Keratinocyte (primary cell): ENCODE results near the gene STRN. TPM values are rescaled to one million over a fixed set of nuclear protein-coding genes. Genes with fewer than 3 reads are reported as not detected.
A peak's percentile ranks its signal among the peaks of the same experiment; 100 is the strongest.

Experiments
- DNase-seq: peaks from one replicate; pipeline ENCODE4 v3.0.0-alpha.2; 2011; ENCODE audit warnings: low read depth, missing footprints, low spot score
- FAIRE-seq: peaks from 2 replicates; lab custom pipeline; 2011; peaks lifted over from hg19 to GRCh38; lab: Jason Lieb, UNC
- H2AFZ ChIP-seq: 2 replicates; pipeline ENCODE4 v1.6.0; 2012; ENCODE audit warnings: low read length, control low read depth, inconsistent platforms; ENCODE audit not compliant: control insufficient read depth
- H3K27ac ChIP-seq: 2 replicates; pipeline ENCODE4 v1.5.1; 2011; ENCODE audit warnings: low read length; ENCODE audit not compliant: control insufficient read depth, insufficient read depth
- H3K27me3 ChIP-seq: 3 replicates; pipeline ENCODE4 v1.6.0; 2011; ENCODE audit warnings: low read length; ENCODE audit not compliant: control insufficient read depth, insufficient read depth; ENCODE audit errors: extremely low read depth
- H3K36me3 ChIP-seq, 2 experiments: 2 replicates in 1 of 2; 3 replicates in 1 of 2; pipeline ENCODE4 v1.5.1; 2011; ENCODE audit warnings: low read length in 2 of 2, mild to moderate bottlenecking in 1 of 2; ENCODE audit not compliant: control insufficient read depth in 2 of 2, insufficient read depth in 2 of 2; ENCODE audit errors: extremely low read depth in 1 of 2
- H3K4me1 ChIP-seq: 3 replicates; pipeline ENCODE4 v1.5.1; 2011; ENCODE audit warnings: low read length; ENCODE audit not compliant: control insufficient read depth, insufficient read depth; ENCODE audit errors: extremely low read depth
- H3K4me2 ChIP-seq: 3 replicates; pipeline ENCODE4 v1.6.0; 2011; ENCODE audit warnings: low read depth, low read length; ENCODE audit not compliant: control insufficient read depth, insufficient read depth; ENCODE audit errors: extremely low read depth
- H3K4me3 ChIP-seq, 3 experiments: fragments of 200-600 bp in 1 of 3; sonication (generic) in 1 of 3; 2 replicates in 2 of 3; 3 replicates in 1 of 3; pipeline ENCODE4 v1.5.1; 2011 to 2016; ENCODE audit warnings: low read length in 3 of 3, mild to moderate bottlenecking in 3 of 3, control low read depth in 2 of 3, inconsistent platforms in 1 of 3, low read depth in 1 of 3, mixed read lengths in 1 of 3, mixed run types in 1 of 3, moderate library complexity in 1 of 3; ENCODE audit not compliant: control insufficient read depth in 2 of 3, insufficient read depth in 2 of 3; ENCODE audit errors: extremely low read depth in 1 of 3
- H3K79me2 ChIP-seq: 2 replicates; pipeline ENCODE4 v1.6.0; 2012; ENCODE audit warnings: low read length; ENCODE audit not compliant: control insufficient read depth, insufficient read depth
- H3K9ac ChIP-seq: 3 replicates; pipeline ENCODE4 v1.6.0; 2011; ENCODE audit warnings: low read length; ENCODE audit not compliant: control insufficient read depth, insufficient read depth; ENCODE audit errors: extremely low read depth
- H3K9me1 ChIP-seq: 3 replicates; pipeline ENCODE4 v1.6.0; 2011; ENCODE audit warnings: low read length; ENCODE audit not compliant: control insufficient read depth, insufficient read depth; ENCODE audit errors: extremely low read depth
- H3K9me3 ChIP-seq: 2 replicates; pipeline ENCODE4 v1.5.1; 2012; ENCODE audit warnings: low read depth, low read length; ENCODE audit not compliant: control insufficient read depth
- H4K20me1 ChIP-seq: 3 replicates; pipeline ENCODE4 v1.6.0; 2011; ENCODE audit warnings: low read length; ENCODE audit not compliant: control insufficient read depth, insufficient read depth; ENCODE audit errors: extremely low read depth
- CTCF ChIP-seq, 3 experiments: IDR thresholded peaks in 1 of 3; conservative IDR thresholded peaks in 1 of 3; optimal IDR thresholded peaks in 1 of 3; 2 replicates in 2 of 3; 3 replicates in 1 of 3; pipeline versions ENCODE3 to v1.5.1; 2011; ENCODE audit warnings: low read length in 3 of 3, mild to moderate bottlenecking in 3 of 3, moderate library complexity in 2 of 3, control low read depth in 1 of 3, inconsistent platforms in 1 of 3; ENCODE audit not compliant: insufficient read depth in 2 of 3; ENCODE audit errors: extremely low read depth in 1 of 3
- EZH2 ChIP-seq: IDR thresholded peaks from one replicate; pipeline ENCODE4 v1.6.1; 2012; ENCODE audit warnings: inconsistent platforms, mild to moderate bottlenecking, low read length, moderate library complexity
- dilution Hi-C: fragments of 300-500 bp; cut with MboI; formaldehyde crosslinking; loops from one replicate; pipeline ENCODE4 v1.7.0; 2020; ENCODE audit warnings: low sequenced_read_pairs; ENCODE audit not compliant: extremely low pct_ligation_motif_present
- polyA plus RNA-seq, 5 experiments: library from polyadenylated mRNA; depleted of rRNA in 3 of 5; stranded (reverse) in 3 of 5; stranded (forward) in 1 of 5; unstranded in 1 of 5; fragments of >200 nt; gene quantifications; 1 replicate in 1 of 5; 2 replicates in 3 of 5; 3 replicates in 1 of 5; pipeline versions ENCODE4 v1.2.1 to v1.2.3, GENCODE V29; 2011 to 2012; ENCODE audit warnings: missing spikeins in 2 of 5, low read depth in 1 of 5, low replicate concordance in 1 of 5

The STRN gene
- polyA plus RNA-seq, 1 donor (not counting 4 experiments of a cell fraction or from before 2014, with no cell fraction given): 29.3 TPM

GRCh38 chr2:36855429-36855828 lies 110.9 kb downstream of the STRN start:
- Histone ChIP-seq H3K4me3 (no peak overlapping the region), H3K79me2 (no peaks in the 10 kb centered on the region), H3K9me3 (no peaks in the 10 kb centered on the region), H3K9ac (no peak overlapping the region), H3K27me3 (no peaks in the 10 kb centered on the region), H3K4me2 (no peak overlapping the region), H3K9me1 (no peaks in the 10 kb centered on the region), H3K4me1 (peaks cover 9% of the 10 kb centered on the region), H3K36me3 (peaks cover 5 to 11% of the 10 kb centered on the region in 2 experiments), H3K27ac (no peak overlapping the region), H2AFZ (no peak overlapping the region), H4K20me1 (no peaks in the 10 kb centered on the region)
- TF ChIP-seq CTCF (optimal IDR thresholded peaks at IDR 0.05 in 1 of 3, IDR thresholded peaks at IDR 0.05 in 1 of 3, conservative IDR thresholded peaks at IDR 0.05 in 1 of 3; ENCODE audit: extremely low read depth in 1 of 3, insufficient read depth in 2 of 3, low read length in 3 of 3) (no peak), EZH2 (no peak)
- dilution Hi-C loops: no loop called here
- FAIRE-seq (no peak), DNase-seq (no peak)

DNA sequence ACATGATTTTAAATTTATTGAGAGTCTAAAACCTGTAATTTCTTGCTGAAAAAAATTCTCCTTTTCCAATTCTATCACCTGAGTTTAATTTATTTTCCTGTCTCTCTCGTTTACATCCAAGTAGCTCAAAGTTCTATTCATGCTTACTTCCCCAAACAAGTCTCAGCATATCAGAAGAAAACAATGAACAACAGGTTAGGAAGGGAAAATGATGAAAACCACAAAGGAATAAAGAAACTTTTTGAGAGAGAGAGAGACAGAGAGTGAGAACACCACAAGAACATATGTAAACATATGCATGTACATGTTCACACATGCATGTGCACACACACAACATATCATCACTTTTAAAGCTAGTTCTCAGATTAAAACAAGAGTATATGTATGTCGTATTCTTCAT lies 112.1 kb downstream of the STRN start:
- Histone ChIP-seq H3K4me1 (peaks cover 9% of the 10 kb centered on the region), H3K27me3 (no peaks in the 10 kb centered on the region), H3K4me3 (no peak overlapping the region), H3K4me2 (no peak overlapping the region), H3K9me3 (no peaks in the 10 kb centered on the region), H3K79me2 (no peaks in the 10 kb centered on the region), H3K9ac (no peak overlapping the region), H4K20me1 (no peaks in the 10 kb centered on the region), H2AFZ (no peak overlapping the region), H3K27ac (no peak overlapping the region), H3K36me3 (peaks cover 4 to 19% of the 10 kb centered on the region in 2 experiments), H3K9me1 (no peaks in the 10 kb centered on the region)
- no peak for TF ChIP-seq CTCF (optimal IDR thresholded peaks at IDR 0.05 in 1 of 3, IDR thresholded peaks at IDR 0.05 in 1 of 3, conservative IDR thresholded peaks at IDR 0.05 in 1 of 3; ENCODE audit: extremely low read depth in 1 of 3, insufficient read depth in 2 of 3, low read length in 3 of 3)
- no peak for TF ChIP-seq EZH2
- no peak for DNase-seq
- peak; percentile 20 for FAIRE-seq
- dilution Hi-C loops: no loop called here
